Heart left ventricle (tissue), 13 donors: ENCODE measurements around the gene NOL9.

Experiments used
- POLR2A ChIP-seq, 2 donors: fragments of 450-650 bp; IDR thresholded peaks; one replicate each; pipeline ENCODE4 v1.6.1; 2017; ENCODE audit warnings: antibody characterized with exemption in 2 of 2, mild to moderate bottlenecking in 2 of 2, moderate library complexity in 2 of 2
- TF ChIP-seq, protein P1 (sequence below), 12 donors: fragments of 200-600 bp; sonication (generic) in 4 of 12; IDR thresholded peaks; one replicate each; pipeline versions ENCODE4 v1.5.0 to v1.8.0; 2018 to 2022; ENCODE audit warnings: antibody characterized with exemption in 12 of 12, mild to moderate bottlenecking in 5 of 12
- donor health status: ischemic (EF 13 %, LVEDD 7.1; RV severe dilation, severe dysfunction).
- donor health status: DM: no; HTN: yes; CAD: no.
- donor health status: DM: no; HTN: no; CAD: no.
- donor health status: ischemic (EF 25% LVEDD 6.9; RV normal size, moderate dysfunction).
- donor health status: ischemic (EF 25% LVEDD 5.7; RV mildly dilated, moderate dysfunction).
- donor health status: ischemic (EF 35%, LVEDD 5.7; RV mildly dilated, moderate dysfunction).
- donor health status: nonischemic (EF 11% LVEDD 7.7; RV severe dilation, severe dysfunction).
- donor health status: DM: yes; HTN: yes; CAD: no.
- donor health status: PGD.
- donor health status: ischemic (EF 29% LVEDD 5.4; RV normal size, mild dysfunction).
- donor health status: nonischemic (EF 23%, LVEDD 6.1; RV moderate dilation, normal function).

DNA sequence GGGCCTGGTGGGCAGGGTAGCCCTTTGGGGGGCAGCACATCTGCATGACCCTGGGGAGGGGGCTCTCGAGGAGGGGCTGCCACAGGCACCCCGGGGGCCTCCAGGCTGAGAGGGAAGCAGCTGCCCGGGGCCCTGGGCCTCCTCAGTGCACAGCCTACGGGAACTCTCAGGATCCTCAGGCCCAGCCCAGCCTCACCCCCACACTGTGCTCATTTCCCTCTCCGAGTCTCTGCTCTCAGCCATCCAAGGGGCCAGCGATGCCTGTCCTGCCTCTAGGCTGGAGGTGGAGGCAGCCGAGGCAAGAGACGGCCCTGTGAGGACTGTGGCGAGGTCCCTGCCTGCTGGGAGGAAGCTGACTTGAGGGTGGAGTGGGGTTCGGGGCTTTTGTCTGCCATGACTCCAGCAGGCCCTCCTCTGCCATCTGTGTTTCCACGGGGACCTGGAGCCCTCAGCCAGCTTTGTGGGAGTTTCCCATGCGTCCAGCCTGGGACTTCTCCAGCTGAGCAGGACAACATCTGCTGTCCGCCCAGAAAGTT, 55.7 kb downstream of the NOL9 start:
- TF ChIP-seq, protein P1, sequence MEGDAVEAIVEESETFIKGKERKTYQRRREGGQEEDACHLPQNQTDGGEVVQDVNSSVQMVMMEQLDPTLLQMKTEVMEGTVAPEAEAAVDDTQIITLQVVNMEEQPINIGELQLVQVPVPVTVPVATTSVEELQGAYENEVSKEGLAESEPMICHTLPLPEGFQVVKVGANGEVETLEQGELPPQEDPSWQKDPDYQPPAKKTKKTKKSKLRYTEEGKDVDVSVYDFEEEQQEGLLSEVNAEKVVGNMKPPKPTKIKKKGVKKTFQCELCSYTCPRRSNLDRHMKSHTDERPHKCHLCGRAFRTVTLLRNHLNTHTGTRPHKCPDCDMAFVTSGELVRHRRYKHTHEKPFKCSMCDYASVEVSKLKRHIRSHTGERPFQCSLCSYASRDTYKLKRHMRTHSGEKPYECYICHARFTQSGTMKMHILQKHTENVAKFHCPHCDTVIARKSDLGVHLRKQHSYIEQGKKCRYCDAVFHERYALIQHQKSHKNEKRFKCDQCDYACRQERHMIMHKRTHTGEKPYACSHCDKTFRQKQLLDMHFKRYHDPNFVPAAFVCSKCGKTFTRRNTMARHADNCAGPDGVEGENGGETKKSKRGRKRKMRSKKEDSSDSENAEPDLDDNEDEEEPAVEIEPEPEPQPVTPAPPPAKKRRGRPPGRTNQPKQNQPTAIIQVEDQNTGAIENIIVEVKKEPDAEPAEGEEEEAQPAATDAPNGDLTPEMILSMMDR (IDR thresholded peaks at IDR 0.05) = no peak
- no peak for TF ChIP-seq POLR2A (IDR thresholded peaks at IDR 0.05)
